Occipital lobe (tissue), 2 donors: ENCODE data around the gene OLFML3. TPM values are rescaled to one million over a fixed set of nuclear protein-coding genes. Genes with fewer than 3 reads are reported as not detected.

Experiments
- DNase-seq: peaks from one replicate; lab custom pipeline; 2025; lab: John Stamatoyannopoulos, UW
- total RNA-seq: library from RNA; depleted of rRNA; stranded (reverse); fragments of >200 nt; gene quantifications from one replicate; pipeline ENCODE4 v1.2.3, GENCODE V29; 2014

The OLFML3 gene, protein sequence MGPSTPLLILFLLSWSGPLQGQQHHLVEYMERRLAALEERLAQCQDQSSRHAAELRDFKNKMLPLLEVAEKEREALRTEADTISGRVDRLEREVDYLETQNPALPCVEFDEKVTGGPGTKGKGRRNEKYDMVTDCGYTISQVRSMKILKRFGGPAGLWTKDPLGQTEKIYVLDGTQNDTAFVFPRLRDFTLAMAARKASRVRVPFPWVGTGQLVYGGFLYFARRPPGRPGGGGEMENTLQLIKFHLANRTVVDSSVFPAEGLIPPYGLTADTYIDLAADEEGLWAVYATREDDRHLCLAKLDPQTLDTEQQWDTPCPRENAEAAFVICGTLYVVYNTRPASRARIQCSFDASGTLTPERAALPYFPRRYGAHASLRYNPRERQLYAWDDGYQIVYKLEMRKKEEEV
- total RNA-seq = 22.5 TPM

DNA sequence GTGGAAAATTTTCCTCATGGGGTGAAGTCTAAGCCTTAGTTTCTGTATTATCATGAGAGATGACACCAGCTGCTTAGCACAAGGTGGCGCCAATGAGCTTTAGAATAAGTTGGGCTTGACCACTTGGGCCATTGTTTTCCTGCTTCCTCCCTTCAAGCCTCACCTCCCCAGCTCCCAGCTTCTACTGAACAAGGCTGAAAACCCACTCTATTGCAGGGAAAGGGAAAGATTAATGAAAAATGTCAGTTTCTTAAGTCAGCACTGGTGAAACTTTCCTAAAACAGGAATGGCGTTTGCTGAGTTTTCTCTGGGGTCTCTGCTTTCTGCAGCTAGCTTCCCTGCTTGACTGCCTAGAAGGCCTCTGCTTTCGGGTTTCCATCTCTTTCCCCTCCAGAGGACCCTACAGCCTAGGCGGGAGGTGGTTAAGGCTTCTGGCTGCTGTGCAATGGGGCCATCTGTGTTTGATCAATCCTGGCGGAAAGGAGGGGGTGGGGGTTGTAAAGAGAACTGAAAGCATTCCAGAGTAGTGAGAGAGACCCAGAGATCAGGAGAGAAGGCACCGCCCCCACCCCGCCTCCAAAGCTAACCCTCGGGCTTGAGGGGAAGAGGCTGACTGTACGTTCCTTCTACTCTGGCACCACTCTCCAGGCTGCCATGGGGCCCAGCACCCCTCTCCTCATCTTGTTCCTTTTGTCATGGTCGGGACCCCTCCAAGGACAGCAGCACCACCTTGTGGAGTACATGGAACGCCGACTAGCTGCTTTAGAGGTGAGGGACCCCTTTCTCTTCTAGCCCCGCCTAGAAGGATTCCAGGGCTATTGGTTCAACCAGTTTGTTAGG lies at the start of gene OLFML3:
Gene OLFML3 (plus strand): TSS at position 612 of the 840 bp plus-strand sequence. CDS start 43 bp downstream, at position 655.
- peak; percentile 62 for DNase-seq

DNA sequence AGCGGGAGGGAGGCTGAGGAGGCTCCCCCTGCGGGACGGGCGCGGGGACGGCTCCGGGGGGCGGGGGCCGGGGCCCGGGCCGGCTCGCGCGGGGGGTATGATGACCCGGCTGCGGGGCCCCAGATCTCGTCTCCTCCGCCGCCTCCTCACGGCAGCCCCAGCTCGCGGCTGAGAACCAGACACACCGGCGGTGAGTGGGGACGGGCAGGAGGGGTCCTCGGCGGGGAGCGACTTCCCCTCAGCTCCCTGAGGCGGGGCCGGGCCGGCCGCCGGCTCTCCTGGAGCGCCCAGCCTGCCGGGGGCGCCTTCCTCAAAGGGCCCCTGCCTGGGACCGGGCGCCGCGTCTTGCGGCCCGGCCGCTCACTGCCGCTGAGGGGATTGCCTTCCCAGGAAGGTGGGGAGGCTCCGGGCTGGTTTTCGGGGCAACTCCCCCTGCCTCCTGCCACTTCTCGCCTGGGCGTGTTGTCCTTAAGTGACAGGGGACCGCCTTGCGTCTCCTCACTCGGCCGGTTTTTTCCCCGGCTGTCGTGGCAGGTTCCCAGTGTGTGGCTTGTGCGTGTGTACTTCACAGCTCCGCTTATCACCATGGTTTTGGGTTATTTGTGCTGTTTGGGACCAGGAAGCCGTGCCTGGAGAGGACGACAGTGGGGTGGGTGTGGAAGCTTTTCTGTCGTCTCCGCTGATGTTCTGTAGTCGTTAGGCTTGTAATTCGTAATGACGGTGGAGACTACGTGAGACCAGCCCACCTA lies 49.4 kb upstream of the OLFML3 start:
- DNase-seq = peak; percentile 63

DNA sequence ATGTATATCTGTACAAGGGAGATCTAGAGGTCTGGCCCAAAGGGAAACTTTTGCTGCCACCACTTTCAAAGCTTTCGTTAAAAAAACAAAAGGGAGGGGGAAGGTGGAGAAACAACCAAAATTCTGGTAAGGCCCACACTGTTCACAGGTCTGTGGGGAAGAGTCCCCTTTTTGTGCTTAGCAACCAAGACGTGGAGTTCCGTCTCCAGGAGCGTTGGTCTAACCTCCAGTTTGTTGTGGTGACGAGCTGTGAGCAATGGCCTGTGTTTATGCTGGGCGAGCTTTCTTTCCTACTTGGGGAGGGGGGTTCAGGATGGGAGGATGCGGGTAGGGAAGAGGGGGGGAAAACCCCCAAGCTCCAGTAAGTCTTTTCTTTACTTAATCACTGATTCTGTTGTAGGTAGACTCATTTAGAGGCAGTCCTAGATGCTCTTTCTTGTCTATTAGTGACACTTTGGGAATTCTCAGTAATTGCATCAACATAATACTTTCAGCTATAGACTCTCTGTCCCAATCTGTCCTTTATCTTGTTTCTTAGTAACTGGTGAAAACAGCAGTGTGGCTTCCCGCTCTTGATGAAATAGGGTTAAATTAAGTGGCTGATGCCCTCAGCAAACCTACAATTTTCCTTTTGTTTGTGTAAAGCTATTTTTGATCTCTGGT lies 48.6 kb upstream of the OLFML3 start:
- no peak for DNase-seq

DNA sequence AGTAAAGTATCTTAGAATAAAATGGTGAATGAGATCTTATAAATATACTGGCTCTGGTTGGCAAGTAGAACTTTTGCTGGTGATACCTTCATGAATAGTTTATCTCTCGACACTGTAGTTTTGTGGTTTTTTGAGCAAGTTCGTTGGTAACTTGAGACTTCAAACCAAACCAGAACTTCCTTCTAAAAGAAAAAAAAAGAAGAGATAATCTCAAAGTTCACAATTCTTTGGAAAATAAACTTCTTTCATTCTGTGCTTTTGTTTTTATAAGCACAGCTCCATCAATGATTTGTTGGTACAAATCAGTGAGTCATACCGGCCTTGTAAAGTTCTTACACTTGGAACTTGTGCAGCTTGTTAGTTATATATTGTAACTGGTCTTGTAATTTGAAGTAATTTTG lies 47.8 kb upstream of the OLFML3 start:
- no peak for DNase-seq

DNA sequence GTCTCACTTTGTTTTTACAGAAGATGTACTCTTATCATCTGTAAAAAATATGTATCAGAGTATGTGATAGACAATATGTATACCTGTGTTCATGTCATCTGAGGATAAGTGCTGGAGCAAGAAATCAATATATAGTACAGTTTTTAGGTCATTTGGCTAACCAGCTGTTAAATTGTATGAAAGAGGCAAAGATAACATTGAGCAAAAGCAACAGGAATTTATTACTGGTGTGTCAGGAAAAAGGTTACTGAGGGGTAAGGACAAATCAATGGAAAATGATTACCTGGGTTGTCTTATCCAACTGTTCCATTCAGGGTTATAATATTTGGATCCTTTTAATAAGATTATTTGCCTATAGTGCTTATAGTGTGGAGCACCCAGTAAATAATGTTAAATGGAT lies 45.3 kb upstream of the OLFML3 start:
- DNase-seq = no peak

DNA sequence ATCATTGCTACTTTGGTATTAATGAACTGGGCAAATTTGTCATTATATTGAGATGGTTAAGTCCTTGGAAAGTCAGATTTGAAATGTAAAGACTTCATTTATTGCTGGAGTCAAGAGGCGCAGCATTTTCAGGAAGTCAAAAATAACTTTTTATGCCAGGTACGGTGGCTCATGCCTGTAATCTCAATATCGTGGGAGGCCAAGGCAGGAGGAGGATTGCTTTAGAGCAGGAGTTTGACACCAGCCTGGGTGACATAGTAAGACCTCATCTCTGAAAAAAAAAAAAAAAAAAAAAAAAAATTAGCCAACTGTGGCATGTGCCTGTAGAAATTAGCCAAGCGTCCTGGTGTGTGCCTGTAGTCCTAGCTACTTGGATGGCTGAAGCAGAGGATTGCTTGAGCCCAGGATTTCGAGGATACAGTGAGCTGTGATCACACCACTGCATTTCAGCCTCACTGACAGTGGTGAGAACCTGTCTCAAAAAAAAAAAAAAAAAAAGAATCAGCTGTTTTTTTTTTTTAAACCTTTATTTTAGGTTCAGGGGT lies 44.7 kb upstream of the OLFML3 start:
- no peak for DNase-seq

DNA sequence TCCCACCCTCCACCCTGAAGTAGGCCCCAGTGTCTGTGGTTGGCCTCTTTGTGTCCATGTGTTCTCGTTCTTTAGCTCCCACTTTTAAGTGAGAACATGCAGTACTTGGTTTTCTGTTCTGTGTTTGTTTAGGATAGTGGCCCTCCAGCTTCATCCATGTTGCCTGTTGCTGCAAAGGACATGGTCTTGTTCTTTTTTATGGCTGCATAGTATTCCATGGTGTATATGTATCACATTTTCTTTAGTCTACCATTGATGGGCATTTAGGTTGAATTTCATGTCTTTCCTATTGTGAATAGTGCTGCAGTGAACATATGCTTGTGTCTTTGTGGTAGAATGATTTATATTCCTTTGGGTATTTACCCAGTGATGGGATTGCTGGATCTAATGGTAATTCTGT lies 44.1 kb upstream of the OLFML3 start:
- no peak for DNase-seq

DNA sequence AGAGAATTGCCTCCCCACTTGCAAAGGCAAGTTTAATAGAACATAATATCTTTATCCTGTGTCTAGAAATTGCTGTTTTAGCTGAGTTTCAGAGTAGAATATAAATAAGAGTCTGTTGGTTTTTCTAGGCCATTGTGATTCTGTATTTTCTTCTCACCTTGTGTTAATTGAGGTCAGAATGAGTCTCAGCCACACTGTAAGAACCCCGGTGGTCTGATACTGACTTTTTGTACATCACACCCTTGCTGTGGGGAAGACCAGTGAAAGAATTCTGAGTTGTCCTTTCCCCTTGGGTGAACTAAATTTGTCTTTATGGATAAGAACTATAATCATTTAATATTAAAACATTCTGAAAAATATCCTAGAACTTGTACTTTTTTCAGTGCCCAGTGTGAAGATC lies 43.3 kb upstream of the OLFML3 start:
- no peak for DNase-seq

DNA sequence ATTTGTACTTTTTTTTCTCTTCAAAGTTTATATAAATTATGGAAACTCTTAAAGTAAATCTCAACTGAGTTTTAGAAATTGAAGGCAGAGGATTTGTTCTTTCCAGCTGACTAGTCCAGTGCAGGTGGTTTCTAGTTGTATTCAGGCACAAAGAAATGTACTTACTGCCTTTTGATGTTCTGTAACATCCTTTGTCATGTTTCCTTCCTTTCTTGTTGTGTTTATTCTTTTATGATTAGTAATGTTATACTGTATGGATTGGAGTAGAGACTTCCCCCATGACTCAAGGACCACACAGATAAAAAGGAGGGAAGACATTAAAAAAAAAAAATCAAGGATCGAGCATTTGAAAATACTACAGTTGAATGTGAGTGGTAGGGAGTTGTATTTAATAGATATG lies 42.1 kb upstream of the OLFML3 start:
- DNase-seq = no peak

DNA sequence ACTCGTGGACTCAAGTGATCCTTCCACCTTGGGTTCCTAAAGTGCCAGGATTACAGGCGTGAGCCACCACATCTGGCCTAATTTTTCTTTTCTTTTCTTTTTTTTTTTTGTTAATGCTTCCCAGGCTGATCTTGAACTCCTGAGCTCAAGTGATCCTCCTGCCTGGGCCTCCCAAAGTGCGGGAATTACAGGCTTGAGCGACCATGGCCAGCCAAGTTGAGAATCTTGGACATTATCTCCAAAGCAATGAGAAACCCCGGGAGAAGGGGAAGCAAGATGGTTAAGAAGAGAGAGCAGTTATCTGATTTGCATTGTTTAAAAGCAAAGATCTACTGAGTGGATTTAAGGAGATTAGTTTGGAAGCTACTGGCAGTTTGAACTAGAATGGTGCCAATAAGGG lies 41.1 kb upstream of the OLFML3 start:
- DNase-seq = no peak

DNA sequence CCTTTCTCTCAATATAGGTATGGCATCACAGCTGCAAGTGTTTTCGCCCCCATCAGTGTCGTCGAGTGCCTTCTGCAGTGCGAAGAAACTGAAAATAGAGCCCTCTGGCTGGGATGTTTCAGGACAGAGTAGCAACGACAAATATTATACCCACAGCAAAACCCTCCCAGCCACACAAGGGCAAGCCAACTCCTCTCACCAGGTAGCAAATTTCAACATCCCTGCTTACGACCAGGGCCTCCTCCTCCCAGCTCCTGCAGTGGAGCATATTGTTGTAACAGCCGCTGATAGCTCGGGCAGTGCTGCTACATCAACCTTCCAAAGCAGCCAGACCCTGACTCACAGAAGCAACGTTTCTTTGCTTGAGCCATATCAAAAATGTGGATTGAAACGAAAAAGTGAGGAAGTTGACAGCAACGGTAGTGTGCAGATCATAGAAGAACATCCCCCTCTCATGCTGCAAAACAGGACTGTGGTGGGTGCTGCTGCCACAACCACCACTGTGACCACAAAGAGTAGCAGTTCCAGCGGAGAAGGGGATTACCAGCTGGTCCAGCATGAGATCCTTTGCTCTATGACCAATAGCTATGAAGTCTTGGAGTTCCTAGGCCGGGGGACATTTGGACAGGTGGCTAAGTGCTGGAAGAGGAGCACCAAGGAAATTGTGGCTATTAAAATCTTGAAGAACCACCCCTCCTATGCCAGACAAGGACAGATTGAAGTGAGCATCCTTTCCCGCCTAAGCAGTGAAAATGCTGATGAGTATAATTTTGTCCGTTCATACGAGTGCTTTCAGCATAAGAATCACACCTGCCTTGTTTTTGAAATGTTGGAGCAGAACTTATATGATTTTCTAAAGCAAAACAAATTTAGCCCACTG lies 38.7 kb upstream of the OLFML3 start:
- DNase-seq = no peak

DNA sequence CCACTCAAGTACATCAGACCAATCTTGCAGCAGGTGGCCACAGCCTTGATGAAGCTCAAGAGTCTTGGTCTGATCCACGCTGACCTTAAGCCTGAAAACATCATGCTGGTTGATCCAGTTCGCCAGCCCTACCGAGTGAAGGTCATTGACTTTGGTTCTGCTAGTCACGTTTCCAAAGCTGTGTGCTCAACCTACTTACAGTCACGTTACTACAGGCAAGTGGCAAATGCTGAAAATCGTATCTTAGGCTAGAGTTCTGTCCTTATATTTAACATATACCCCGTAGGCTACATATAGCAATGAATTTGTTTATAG lies 38.1 kb upstream of the OLFML3 start:
- DNase-seq = no peak

DNA sequence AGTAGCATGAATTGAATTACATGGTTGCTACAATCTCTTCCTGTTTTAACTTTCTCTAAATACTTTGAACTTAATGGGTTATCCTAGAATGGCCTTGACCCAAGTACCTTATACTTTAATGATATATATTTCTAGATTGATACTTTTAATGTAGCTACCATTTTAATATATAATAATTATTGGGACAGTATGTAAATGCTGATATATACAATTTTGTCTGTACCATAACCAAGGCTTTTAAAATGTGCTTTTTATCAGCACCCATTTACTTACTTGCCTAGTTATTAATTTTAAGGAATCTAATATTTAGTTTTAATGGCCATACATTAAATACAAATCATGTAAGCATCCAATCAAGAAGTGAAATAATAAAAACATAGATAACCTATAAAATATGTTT lies 36.7 kb upstream of the OLFML3 start:
- DNase-seq = no peak

DNA sequence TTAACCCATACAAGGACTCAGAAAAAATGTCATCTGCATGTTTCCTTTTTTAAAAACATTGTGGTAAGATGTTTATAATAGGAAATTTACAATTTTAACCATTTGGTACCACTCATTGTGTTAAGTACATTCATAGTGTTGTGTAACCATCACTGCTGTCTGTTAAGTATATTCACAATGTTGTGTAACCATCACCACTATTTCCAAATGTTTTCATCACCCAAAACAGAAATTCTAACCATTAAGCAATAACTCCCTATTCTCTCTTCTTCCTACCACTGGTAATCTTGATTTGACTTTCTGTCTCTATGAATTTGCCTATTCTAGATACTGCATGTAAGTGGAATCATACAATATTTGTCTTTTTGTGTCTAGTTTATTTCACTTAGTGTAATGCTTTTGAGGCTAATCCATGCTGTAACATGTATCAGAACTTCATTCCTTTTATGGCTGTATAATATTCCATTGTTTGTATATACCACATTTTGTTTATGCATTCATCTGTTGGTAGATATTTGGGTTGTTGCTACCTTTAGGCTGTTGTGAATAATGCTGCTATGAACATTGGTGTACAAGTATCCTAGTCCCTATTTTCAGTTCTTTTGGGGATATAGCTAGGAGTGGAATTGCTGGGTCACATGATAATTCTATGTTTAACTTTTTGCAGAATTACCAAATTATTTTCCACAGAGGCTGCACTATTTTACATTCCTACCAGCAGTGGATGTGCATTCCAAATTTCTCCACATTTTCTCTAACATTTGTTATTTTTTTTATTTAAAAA lies 36.1 kb upstream of the OLFML3 start:
- DNase-seq = no peak

DNA sequence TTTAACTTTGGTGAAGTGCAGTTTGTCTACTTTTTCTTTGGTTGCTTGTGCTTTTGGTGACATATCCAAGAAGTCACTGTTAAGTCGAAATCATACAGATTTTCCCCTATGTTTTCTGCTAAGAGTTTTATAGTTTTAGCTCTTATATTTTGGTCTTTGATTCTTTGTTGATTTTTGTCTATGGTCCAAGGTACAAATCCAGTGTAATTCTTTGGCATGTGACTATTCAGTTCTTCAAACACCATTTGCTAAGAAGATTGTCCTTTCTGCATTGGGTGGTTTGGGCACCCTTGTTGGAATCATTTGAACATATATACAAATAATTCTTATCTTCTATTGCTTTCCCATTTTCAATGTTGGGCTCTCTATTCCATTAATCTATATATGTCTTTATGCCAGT lies 33.9 kb upstream of the OLFML3 start:
- no peak for DNase-seq

DNA sequence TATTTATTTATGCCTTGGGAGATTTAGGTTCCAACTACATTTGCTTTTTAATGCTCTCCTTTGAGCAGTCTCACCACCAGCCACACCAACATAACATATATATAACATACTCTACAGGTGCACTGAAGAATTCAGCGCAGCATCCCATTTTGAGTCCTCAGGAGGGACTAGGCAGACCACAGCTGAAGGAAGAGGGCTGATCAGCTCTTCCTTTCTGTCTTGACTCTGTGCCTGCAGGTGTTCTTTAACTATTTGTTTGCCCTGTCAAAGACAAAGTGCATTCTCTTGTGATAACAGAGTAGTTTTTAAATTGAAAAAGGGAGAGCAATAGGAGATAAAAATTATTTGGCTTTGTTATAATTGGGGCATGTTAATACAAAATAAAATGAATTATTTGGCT lies 33.2 kb upstream of the OLFML3 start:
- no peak for DNase-seq

DNA sequence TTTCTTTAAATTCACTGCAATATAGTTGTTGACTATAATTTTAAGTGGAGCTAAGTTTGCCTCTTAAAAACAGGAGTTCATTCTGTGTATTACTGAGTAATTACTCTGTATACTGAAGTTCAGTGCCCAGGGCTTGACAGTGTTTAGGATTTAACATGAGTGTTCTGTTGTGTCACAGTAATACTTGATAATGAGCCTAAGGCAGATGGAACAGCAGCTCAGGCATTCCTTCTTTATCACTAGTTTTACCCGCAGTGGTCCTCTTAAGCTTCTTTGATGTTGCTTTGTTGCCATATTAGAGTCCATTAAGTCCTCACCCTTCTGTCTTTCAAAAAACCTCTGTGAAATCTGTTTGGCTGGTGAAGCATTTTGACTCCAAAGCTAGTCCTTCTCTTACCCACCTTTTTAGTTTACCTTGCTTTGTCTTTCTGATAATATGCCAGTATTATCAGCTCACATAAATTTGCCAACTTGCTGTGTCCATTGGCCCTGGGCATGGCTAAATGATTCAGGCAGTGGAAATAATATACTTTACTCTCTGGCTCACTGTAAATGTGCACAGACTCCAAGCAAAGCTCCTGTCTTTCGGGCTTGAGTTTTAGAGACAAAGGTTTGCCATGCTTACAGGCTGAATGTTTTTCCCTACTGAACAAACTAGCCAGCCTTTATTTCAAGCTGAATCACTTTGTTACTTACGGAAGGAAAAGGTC lies 32.4 kb upstream of the OLFML3 start:
- no peak for DNase-seq

DNA sequence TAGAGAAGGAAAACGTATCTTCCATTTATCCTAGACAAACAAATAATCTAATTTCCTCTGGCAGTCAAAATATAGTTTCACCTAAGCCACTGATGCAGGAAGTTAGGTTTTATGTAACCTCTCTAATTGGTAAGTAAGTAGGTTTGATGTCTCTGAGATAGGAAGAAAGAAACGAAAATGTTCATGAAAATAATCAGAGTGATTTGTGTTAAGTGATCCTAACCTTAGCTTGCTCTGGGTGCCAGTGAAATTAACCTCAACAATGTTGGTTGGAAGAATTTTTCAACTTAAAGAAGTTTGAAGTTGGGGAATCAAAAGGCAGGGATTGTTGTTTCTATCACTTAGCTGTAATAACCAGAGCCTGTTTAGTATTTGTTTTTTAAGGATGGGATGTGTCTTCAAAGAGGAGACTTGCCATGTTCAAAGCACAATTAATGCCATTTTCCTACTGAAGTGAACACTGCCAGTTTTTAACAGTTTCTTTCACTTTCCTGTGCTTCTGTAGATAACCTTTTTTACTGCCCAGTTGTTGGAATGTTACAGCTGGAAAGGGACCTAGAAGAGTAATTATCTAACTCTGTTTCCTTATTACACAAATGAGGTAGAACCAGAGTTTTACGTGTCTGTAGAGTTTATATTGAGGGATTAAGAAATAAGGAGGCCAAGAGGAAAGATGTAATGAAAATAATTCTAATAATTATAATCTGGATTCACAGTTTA lies 31.7 kb upstream of the OLFML3 start:
- DNase-seq = no peak
